GM13977 (cell line): ENCODE results near the gene AFF2.

Experiments used
- DNase-seq: peaks from one replicate; pipeline ENCODE4 v3.0.0; 2012; ENCODE audit warnings: low spot score
- CTCF ChIP-seq: IDR thresholded peaks from 2 replicates; pipeline ENCODE4 v1.5.1; 2012; ENCODE audit warnings: mild to moderate bottlenecking, control low read depth; ENCODE audit not compliant: insufficient read depth; ENCODE audit errors: extremely low read depth, missing control alignments
- in situ Hi-C: fragments of 300-500 bp; cut with MboI; formaldehyde crosslinking; loops from one replicate; pipeline ENCODE4 v1.12.0; 2022; ENCODE audit warnings: low sequenced_read_pairs, low pct_unique_long_range_greater_than_20kb, mixed read lengths, inconsistent platforms; ENCODE audit not compliant: unreplicated experiment

AFF2 gene

GRCh38 chrX:148804579-148805355, 304.4 kb downstream of the AFF2 start:
- no peak for TF ChIP-seq CTCF
- DNase-seq: no peak
- in situ Hi-C loops: no loop called here

- no peak for DNase-seq
- in situ Hi-C loops: no loop called here
- no peak for TF ChIP-seq CTCF
These were observed 305.9 kb downstream of the AFF2 start for GRCh38 chrX:148806145-148806870.

GRCh38 chrX:148808833-148809232, 308.4 kb downstream of the AFF2 start:
- in situ Hi-C loops: no loop called here
- DNase-seq: no peak
- no peak for TF ChIP-seq CTCF

- no peak for TF ChIP-seq CTCF
- no peak for DNase-seq
- in situ Hi-C loops: no loop called here
These were observed 310.8 kb downstream of the AFF2 start for GRCh38 chrX:148811236-148811635.

- in situ Hi-C loops: no loop called here
- no peak for TF ChIP-seq CTCF
These were observed 313.0 kb downstream of the AFF2 start for GRCh38 chrX:148813422-148813821.

GRCh38 chrX:148813967-148814366, 313.6 kb downstream of the AFF2 start:
- DNase-seq: no peak
- in situ Hi-C loops: no loop called here
- TF ChIP-seq CTCF: no peak

More at GRCh38 chrX:148813422-148813821, 313.0 kb downstream of the AFF2 start:
- DNase-seq: no peak
